Activated CD8-positive, alpha-beta memory T cell treated with anti-CD3 and anti-CD28 coated beads, Interleukin-2, amount 50 U/mL, for 24 hours (primary cell): ENCODE measurements around the gene MSI2.

Experiments
- DNase-seq: peaks from one replicate; pipeline ENCODE4 v3.0.0-alpha.2; 2020; ENCODE audit errors: extremely low read depth

MSI2 gene

DNA sequence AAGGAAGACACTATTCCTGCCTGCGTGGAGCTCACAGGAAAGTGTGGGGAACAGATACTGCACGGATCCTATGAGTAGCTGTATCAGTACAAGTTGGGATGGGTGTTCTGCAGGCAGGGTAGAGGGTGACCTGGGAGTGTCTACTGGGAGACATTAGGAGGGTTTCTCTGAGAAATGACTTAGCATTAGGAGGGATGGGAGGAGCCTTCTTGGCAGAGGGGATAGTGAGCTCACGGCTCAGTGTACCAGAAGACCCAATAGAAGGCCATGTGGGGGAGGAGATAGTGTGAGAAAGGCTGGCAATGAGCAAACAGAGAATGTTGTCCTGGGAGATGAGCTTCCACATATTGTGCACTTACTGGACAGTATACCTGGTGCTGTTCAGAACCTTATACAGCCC, 109.1 kb downstream of the MSI2 start:
- DNase-seq = no peak

DNA sequence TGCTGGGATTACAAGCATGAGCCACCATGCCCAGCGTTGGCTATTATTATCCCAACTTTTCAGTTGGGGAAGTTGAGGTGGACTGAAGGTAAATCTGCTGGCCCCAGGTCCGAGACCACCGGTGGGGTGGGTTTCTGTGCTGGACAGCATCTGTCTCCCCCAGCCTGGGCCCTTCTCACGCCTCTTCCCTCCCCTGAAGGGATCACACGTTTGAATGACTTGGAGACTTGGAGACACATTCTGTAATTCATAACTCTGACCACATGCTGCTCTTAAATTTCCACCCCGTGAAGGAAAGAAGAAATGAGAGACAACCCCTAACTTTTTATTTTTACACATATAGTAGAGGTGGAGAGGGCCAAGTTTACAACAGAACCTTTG, 109.8 kb downstream of the MSI2 start:
- DNase-seq = no peak

DNA sequence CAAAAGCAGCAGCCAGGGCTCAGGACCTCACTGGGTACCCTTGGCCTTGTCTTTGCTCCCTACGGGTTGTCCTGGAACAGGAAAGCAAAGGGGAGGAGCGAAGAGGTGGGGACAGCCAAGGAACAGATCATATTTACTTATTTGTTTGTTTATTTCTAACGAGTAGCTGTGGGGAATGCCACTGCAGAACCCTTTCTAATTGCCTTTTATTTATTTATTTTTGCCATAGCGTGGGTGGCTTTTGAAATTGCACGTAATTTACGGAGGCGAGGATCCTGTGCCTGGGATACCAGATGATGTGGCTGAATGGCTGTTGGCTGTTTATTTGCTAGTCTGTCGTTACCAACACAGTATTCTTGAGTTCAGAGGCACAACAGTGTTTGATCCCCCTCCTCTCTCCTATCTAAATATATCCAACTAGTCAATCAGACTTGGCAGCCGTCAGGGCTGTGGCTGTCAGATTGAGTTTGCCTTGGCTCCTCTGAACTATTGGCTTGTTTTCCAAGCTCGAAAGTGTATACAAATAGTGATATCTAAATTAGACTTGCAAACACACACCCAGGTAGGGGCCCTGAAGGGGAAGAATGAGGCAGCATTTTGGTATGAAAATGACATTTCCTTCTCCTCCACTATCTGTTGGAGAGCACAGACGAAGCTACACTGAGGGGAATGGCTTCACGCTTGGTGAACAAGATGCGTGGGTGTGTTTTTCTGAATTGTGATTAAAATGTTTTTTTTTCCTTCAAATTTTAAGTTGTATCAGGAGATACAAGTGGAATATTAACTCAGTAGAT, 110.4 kb downstream of the MSI2 start:
- DNase-seq = no peak

DNA sequence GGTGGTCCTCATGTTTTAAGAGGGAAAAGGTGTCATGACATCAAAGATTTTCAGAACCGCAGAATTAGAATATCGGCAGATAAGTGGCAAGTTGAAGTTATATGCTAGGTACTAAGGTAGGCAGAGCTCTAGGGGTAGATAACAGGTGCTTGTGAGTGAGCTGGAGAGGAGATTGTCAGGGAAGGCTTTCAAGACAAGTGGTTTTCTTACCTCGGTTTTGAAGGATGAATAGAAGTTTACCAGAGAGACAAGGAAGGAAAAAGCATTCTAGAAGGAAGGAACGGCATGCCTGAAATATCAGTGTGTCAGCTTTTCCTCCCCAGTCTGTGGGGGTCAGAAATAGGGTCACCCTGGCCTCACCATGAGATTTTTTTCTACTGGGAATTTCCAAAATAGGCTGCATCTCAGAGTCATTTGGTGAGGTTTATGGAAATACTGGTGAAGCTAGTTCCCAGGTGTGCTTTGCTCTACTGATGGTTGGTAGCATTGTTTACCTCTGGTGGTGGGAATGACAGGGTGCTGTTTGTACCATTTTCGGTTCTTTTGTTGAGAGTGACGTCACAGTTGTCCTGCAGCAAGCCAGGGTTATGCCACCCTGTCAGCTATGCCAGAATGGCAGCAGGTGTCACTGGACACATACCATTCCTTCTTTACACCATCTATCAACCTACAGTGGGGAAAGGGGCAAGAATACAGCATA, 112.5 kb downstream of the MSI2 start:
- DNase-seq = no peak

GRCh38 chr17:57369509-57369945, 113.2 kb downstream of the MSI2 start:
- no peak for DNase-seq

DNA sequence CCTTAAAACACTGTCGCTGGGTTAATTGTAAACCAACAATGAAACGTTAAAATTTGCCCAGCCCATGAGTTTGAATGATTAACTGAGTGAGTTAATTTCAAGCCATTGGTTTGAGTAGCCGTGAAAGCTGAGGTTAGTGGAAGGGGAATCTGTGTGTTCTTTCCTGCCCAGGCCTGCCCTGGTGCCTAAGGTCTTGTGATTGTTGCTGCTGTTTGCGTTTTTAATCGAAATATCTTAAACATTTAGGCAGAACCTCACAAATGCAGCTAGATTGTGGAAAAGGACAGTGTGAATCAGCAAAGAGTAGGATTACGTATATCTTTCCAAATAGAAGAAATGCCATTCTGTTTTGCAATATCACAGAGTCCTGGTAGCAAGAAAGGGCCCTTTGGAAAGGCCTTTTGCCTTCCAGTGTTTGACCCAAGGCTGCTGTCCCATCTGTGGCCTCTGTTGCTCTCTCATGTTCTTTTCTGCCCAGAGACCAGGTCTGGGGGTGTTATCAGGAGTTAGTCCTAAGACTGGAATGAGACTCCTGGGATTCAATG, 113.8 kb downstream of the MSI2 start:
- no peak for DNase-seq

DNA sequence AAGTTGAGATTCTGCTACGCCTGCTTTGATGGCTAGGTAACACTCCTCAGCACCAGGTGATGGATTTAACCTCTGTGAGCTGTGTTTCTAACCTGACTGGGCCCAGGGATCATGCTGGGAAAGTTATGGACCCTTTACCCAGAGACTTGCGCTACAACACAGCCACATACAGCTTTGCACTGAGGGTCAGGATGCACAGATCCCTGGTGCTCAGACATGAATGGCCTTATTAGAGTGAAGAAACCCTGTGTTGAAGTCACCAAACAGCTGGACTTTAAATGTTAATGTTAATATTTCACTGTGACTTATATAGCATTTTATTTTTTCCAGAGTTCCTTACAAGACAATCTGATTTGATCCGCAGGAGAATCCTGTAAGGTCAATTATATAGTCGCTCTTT, 114.3 kb downstream of the MSI2 start:
- DNase-seq = no peak

DNA sequence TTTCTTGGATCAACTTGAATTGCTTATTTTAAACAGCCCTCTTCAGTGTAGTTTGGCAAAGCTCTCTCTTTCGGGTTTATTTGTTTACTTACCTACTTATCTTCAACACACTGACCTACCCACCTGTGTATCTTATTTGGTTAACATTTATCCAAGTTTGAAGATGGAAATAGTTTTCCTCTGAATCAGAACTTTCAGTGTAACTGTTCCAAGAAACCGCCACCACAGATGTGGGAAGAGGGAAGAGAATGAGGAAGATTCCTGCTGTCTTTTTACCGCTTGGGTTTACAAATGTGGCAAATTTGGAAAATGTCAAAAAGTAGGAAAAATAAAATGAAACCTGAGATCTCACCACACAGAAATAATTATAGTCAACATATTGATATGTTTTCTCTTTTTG, 115.8 kb downstream of the MSI2 start:
- DNase-seq = no peak

DNA sequence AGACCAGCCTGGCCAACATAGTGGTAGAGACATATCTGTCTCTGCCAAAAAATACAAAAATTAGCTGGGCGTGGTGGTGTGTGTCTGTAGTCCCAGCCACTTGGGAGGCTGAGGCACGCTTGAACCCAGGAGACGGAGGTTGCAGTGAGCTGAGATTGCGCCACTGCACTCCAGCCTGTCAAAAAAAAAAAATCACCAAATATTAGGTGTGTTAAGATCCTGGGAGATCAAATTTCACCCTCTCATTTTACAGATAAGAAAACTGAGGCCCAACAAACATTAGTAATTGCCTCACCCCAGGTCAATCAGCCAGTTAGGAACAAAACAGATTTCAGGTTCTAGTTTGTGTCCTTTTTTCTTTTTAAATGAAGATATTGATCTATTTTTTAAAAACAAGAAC, 116.7 kb downstream of the MSI2 start:
- DNase-seq = no peak

- no peak for DNase-seq
Observed at GRCh38 chr17:57373756-57374155, 117.4 kb downstream of the MSI2 start.

DNA sequence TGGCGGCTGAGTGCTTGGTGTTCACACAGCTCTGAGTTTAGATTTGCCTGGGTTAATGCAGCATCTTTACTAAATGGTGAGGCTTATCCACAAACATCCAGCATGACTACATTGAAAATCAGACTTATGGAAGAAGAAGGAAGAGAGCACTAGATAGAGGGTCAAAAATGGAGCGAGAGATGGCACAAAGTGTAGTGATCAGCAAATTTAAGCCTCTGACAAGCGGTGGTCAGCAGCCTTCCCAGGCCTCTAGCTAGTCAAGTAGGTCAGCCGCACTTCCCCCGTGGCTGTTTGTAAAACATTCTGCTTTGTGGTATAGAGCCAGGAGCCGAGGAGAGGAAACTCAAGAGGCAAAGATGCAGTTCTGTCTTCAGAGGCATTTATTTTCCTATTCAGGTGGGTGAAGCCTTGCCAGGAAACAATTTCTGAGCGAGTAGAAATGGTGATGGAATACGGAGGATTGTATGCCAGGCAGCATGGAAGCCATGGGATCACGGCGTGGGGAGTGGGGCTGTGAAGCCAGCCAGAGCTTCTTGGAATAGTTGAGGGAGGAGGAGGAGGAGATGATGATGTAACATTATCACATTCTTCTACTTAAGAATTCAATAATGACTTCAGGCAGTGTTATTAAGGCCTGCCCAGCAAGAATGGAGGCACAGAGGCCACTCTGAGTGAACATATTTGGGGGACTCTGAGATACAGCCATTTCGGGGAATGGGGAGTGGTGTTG, 118.9 kb downstream of the MSI2 start:
- no peak for DNase-seq

DNA sequence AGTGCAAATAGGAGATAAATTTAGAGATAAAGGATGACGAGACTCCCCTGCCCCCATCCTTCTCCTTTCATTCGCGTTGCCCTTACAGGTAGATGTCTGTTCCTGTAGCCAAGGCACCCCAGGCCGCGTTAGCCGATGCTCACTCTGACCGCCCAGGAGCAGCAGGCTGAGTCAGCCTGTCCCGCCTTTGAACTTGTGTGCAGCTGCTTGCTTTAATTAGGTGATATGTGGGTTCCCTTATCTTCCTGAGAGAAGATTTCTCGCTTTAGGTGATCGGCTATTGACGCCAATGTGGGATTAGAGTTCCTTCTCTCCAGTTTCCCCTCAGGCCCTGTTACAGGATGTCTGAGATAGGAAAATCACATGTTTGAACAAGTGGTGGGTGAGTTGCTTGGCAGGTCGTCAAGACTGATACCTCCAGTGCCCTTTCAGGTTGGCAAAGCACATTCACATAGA, 119.5 kb downstream of the MSI2 start:
- no peak for DNase-seq

GRCh38 chr17:57377094-57377493, 120.8 kb downstream of the MSI2 start:
- no peak for DNase-seq

GRCh38 chr17:57379237-57379894, 123.0 kb downstream of the MSI2 start:
- DNase-seq = no peak

DNA sequence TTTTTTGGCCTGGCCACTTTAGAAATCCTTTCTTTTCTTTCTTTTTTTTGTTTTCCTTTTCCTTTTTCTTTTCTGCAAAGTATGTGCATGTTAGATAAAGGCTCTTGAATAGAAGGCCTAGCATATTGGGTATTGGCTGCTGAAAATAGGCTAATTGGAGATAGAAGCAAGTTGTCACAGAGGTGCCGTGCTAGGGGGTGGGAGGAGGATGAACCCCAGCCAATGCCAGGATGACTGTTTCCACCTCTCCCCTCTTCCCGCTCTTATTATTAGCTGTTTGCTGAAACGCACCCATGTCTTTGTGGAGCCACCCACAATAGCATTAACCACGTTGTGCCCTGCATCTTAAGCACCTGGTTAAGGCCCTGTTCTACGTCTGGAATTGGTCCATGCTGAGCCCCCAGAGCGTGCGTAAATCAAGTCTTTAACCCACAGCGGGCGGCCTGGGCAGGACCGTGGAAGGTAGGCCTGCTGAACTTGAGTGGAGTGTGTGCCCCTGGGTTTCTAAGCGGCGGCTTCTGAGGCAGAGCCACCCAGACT, 123.6 kb downstream of the MSI2 start:
- DNase-seq = no peak

GRCh38 chr17:57381498-57381897, 125.2 kb downstream of the MSI2 start:
- no peak for DNase-seq

DNA sequence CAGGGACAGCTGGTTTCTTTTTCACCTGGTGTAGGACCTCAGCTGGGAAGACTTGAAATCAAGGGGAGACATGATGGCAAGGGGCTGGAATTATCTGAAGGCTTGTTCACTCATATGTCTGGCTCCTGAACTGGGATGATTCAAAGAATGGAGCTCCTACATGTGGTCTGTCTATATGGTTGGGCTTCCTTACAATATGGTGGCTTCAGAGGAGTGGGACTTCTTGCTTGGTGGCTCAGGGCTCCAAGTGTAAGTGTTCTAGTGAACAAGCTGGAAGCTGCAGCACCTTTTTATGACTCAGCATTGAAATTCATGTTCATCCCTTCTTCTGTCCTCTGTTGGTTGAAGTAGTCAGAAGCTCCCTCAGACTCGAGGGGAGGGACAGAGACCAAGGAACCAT, 127.9 kb downstream of the MSI2 start:
- DNase-seq = no peak

GRCh38 chr17:57385975-57386374, 129.7 kb downstream of the MSI2 start:
- no peak for DNase-seq

DNA sequence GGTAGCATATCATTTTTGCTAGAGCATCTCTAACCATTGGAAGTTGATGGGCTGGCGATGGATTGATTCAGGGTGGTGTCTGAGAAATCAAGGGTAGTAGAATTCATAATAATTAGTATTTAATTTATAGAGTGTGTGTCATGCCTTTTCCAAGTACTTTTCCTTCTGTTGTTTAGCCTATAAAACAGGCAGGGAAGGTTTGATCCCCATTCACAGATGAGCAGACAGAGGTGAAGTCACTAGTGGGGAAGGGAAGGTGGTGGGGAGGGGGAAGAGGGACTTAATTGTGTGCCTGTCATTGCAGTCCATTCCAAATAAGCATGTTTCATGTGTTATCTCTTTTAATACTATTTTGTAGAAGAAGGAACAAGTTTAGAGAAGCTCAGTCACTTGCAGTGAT, 131.3 kb downstream of the MSI2 start:
- no peak for DNase-seq

DNA sequence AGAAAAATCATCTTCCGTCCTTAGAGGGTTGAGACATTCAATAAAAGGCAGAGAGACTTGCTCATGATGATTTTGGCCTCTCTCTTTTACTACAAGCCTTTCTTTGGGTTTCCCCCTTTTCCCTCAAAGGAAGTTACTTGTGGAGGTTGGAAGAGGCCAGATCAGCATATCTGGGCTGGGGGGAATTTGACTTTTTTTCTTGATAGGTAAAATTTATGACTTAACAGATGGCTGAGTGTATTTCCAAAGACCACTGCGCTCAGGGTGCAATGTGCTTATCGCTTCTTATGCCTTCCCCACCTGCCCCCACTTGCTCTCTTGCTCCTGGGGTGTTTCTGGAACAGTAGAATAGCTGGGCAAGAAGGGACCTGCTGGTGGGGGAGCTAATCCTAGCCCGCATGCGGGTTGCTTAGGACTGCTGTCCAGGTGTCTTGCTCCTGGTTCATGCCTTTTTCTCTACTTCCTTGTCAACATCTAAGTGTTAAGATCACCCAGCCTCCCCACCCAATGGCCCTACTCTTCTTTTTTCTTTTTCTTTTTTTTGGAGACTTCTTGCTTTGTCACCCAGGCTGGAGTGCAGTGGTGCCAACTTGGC, 131.9 kb downstream of the MSI2 start:
- DNase-seq = no peak

DNA sequence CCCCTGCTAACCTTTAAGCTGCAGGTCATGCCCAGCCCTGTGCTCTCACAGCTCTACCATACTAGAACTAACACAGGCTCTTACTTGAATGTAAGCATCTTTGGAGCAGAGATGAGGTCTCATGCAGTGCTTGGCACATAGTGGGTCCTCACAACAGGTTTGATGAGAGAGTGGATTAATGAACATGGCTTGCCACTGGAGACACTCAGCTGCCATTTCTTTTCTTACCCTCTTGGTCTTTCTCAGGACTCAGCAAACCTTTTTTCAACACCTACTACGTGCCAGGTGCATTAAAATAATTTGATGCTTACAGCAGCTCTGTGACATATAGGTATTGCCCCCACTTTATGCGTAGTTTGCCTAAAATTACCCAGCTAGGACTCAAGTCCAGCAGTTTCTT, 133.2 kb downstream of the MSI2 start:
- no peak for DNase-seq
